HCT116 (cell line): Measurements from ENCODE around the gene PLB1. TPM values are rescaled to one million over a fixed set of nuclear protein-coding genes. Genes with fewer than 3 reads are reported as not detected.

Source experiments
- ATAC-seq: fragments of 200-7000 bp; cut with Tn5 transposase; 2 replicates; pipeline ENCODE4 v1.9.1; 2020; ENCODE audit warnings: mild to moderate bottlenecking, moderate library complexity
- BruUV-seq: library from RNA; stranded (reverse); fragments of 400-500 nt; replicated peaks from 2 replicates; lab custom pipeline; 2021; lab: Mats Ljungman, UMichigan
- CTCF ChIA-PET: fragments of 300-600 bp; sonication (Branson Sonifier 250); formaldehyde crosslinking; loops from one replicate; lab custom pipeline; 2021; ENCODE audit warnings: antibody characterized with exemption; lab: Charles Lee
- POLR2A ChIA-PET: fragments of 300-600, 350-600 bp; sonication (Branson Sonifier 250); formaldehyde crosslinking; loops from one replicate; lab custom pipeline; 2021; ENCODE audit warnings: antibody characterized with exemption; lab: Charles Lee
- RAD21 ChIA-PET, 2 experiments: fragments of 300-600 bp; sonication (Branson Sonifier 250); formaldehyde crosslinking; loops; one replicate each; lab custom pipeline; 2023; ENCODE audit warnings: low total read pairs in 2 of 2; ENCODE audit not compliant: uncharacterized antibody in 2 of 2, unreplicated experiment in 2 of 2, low non-redundant PET in 1 of 2; lab: Charles Lee
- DNase-seq: peaks from one replicate; pipeline ENCODE4 v3.0.0-alpha.2; 2010; ENCODE audit warnings: low read depth, low spot score
- H2AFZ ChIP-seq: fragments of 200-600 bp; shearing (Covaris generic), sonication (generic); 2 replicates; pipeline ENCODE4 v1.6.1; 2017; ENCODE audit warnings: low read depth, mixed run types, mixed read lengths, antibody characterized with exemption, low read length; ENCODE audit not compliant: poor library complexity, severe bottlenecking
- H3K27ac ChIP-seq: 2 replicates; pipeline ENCODE4 v1.5.1; 2012; ENCODE audit warnings: low read depth, low read length
- H3K27me3 ChIP-seq: fragments of 200-600 bp; sonication (generic); 2 replicates; pipeline ENCODE4 v1.6.1; 2016; ENCODE audit warnings: mixed run types, low read length, mixed read lengths; ENCODE audit not compliant: insufficient read depth
- H3K36me3 ChIP-seq, 2 experiments: fragments of 200-500 bp in 1 of 2; fragments of 200-600 bp in 1 of 2; sonication (Bioruptor generic) in 1 of 2; sonication (generic) in 1 of 2; 2 replicates each; pipeline versions ENCODE4 v1.5.1 to v1.6.1; 2014 to 2016; ENCODE audit warnings: low read length in 2 of 2, inconsistent platforms in 1 of 2, mixed read lengths in 1 of 2, mixed run types in 1 of 2; ENCODE audit not compliant: insufficient read depth in 2 of 2, control insufficient read depth in 1 of 2
- H3K4me1 ChIP-seq, 2 experiments: fragments of 200-600 bp in 1 of 2; sonication (generic) in 1 of 2; 2 replicates each; pipeline versions ENCODE4 v1.5.1 to v1.6.1; 2012 to 2017; ENCODE audit warnings: low read length in 2 of 2, inconsistent platforms in 1 of 2, mild to moderate bottlenecking in 1 of 2, mixed read lengths in 1 of 2, mixed run types in 1 of 2, moderate library complexity in 1 of 2; ENCODE audit not compliant: insufficient read depth in 2 of 2, control insufficient read depth in 1 of 2
- H3K4me2 ChIP-seq: fragments of 200-600 bp; sonication (generic); 2 replicates; pipeline ENCODE4 v1.6.1; 2017; ENCODE audit warnings: mixed run types, low read length, mixed read lengths
- H3K4me3 ChIP-seq, 2 experiments: fragments of 200-600 bp in 1 of 2; sonication (generic) in 1 of 2; replicated peaks in 1 of 2; 2 replicates each; pipeline ENCODE4 v1.5.1; 2011 to 2016; ENCODE audit warnings: low read length in 2 of 2, control low read depth in 1 of 2, low read depth in 1 of 2, mild to moderate bottlenecking in 1 of 2, mixed read lengths in 1 of 2, mixed run types in 1 of 2
- H3K79me2 ChIP-seq: fragments of 200-600 bp; sonication (generic); 2 replicates; pipeline ENCODE4 v1.6.1; 2017; ENCODE audit warnings: mild to moderate bottlenecking, mixed run types, low read length, moderate library complexity, mixed read lengths; ENCODE audit not compliant: insufficient read depth
- H3K9ac ChIP-seq: fragments of 200-600 bp; sonication (generic); 2 replicates; pipeline ENCODE4 v1.6.1; 2016; ENCODE audit warnings: low read length, mixed read lengths
- H3K9me2 ChIP-seq: fragments of 200-600 bp; sonication (generic), shearing (Covaris generic); 2 replicates; pipeline ENCODE4 v1.6.1; 2017; ENCODE audit warnings: mixed run types, mild to moderate bottlenecking, moderate library complexity; ENCODE audit not compliant: insufficient read depth
- H3K9me3 ChIP-seq, 2 experiments: fragments of 200-500 bp in 1 of 2; fragments of 200-600 bp in 1 of 2; sonication (Bioruptor generic) in 1 of 2; sonication (generic) in 1 of 2; 2 replicates each; pipeline ENCODE4 v1.6.1; 2014 to 2017; ENCODE audit warnings: low read length in 2 of 2, mixed read lengths in 2 of 2, inconsistent platforms in 1 of 2, low read depth in 1 of 2, mild to moderate bottlenecking in 1 of 2, mixed run types in 1 of 2, moderate library complexity in 1 of 2; ENCODE audit not compliant: control insufficient read depth in 1 of 2, insufficient read depth in 1 of 2
- H4K20me1 ChIP-seq: fragments of 200-600 bp; sonication (generic), shearing (Covaris generic); 2 replicates; pipeline ENCODE4 v1.6.1; 2017; ENCODE audit warnings: mixed run types, mild to moderate bottlenecking, moderate library complexity; ENCODE audit not compliant: insufficient read depth
- CEBPB ChIP-seq: IDR thresholded peaks from 2 replicates; pipeline ENCODE4 v1.6.1; 2012; ENCODE audit warnings: low read depth
- EGR1 ChIP-seq: IDR thresholded peaks from 2 replicates; pipeline ENCODE4 v1.6.1; 2012; ENCODE audit warnings: low read depth
- ELF1 ChIP-seq: IDR thresholded peaks from 2 replicates; pipeline ENCODE4 v1.6.1; 2012; ENCODE audit warnings: low read depth, borderline replicate concordance
- FOSL1 ChIP-seq: IDR thresholded peaks from 2 replicates; pipeline ENCODE4 v1.6.1; 2012; ENCODE audit warnings: low read depth
- POLR2A ChIP-seq: IDR thresholded peaks from 2 replicates; pipeline ENCODE4 v1.7.0; 2011; ENCODE audit warnings: borderline replicate concordance; ENCODE audit not compliant: insufficient read depth, insufficient read length; ENCODE audit errors: extremely low read depth
- POLR2AphosphoS5 ChIP-seq: IDR thresholded peaks from 2 replicates; pipeline ENCODE4 v1.6.1; 2011; ENCODE audit warnings: mild to moderate bottlenecking, low read depth, low read length, moderate library complexity
- SRF ChIP-seq: IDR thresholded peaks from 2 replicates; pipeline ENCODE4 v1.6.1; 2012; ENCODE audit warnings: low read depth
- TCF7L2 ChIP-seq: IDR thresholded peaks from 2 replicates; pipeline ENCODE4 v1.7.0; 2011; ENCODE audit warnings: borderline replicate concordance, inconsistent platforms; ENCODE audit not compliant: insufficient read depth, insufficient read length; ENCODE audit errors: extremely low read depth
- YY1 ChIP-seq: IDR thresholded peaks from 2 replicates; pipeline ENCODE4 v1.6.1; 2011; ENCODE audit warnings: low read length, low read depth, moderate library complexity, mild to moderate bottlenecking; ENCODE audit not compliant: insufficient replicate concordance; ENCODE audit errors: extremely low read depth
- intact Hi-C: fragments of 100-400 bp; cut with micrococcal nuclease; formaldehyde crosslinking; loops from 2 replicates; pipeline ENCODE4 v1.10.0; 2022
- total RNA-seq: library from RNA; stranded (reverse); gene quantifications from one replicate; pipeline ENCODE4 v1.2.1, GENCODE V29; 2021; ENCODE audit not compliant: unreplicated experiment
- TF ChIP-seq, protein P1 (sequence below), 3 experiments: fragments of 200-600 bp in 1 of 3; sonication (generic) in 1 of 3; IDR thresholded peaks in 2 of 3; conservative IDR thresholded peaks in 1 of 3; 2 replicates each; pipeline ENCODE4 v1.5.1; 2012 to 2017; ENCODE audit warnings: low read depth in 2 of 3, low read length in 2 of 3, antibody characterized with exemption in 1 of 3, borderline replicate concordance in 1 of 3, control low read depth in 1 of 3, mild to moderate bottlenecking in 1 of 3, mixed read lengths in 1 of 3, mixed run types in 1 of 3, moderate library complexity in 1 of 3; ENCODE audit not compliant: insufficient read depth in 1 of 3
- TF ChIP-seq, protein P2 (sequence below): IDR thresholded peaks from 2 replicates; pipeline ENCODE4 v1.6.1; 2012
- TF ChIP-seq, protein P3 (sequence below): IDR thresholded peaks from 2 replicates; pipeline ENCODE4 v1.6.1; 2012
- TF ChIP-seq, protein P4 (sequence below): IDR thresholded peaks from 2 replicates; pipeline ENCODE4 v1.6.1; 2012; ENCODE audit warnings: low read depth

PLB1 gene
- total RNA-seq, 1 experiment from 2014 or later, result 0.49 TPM

DNA sequence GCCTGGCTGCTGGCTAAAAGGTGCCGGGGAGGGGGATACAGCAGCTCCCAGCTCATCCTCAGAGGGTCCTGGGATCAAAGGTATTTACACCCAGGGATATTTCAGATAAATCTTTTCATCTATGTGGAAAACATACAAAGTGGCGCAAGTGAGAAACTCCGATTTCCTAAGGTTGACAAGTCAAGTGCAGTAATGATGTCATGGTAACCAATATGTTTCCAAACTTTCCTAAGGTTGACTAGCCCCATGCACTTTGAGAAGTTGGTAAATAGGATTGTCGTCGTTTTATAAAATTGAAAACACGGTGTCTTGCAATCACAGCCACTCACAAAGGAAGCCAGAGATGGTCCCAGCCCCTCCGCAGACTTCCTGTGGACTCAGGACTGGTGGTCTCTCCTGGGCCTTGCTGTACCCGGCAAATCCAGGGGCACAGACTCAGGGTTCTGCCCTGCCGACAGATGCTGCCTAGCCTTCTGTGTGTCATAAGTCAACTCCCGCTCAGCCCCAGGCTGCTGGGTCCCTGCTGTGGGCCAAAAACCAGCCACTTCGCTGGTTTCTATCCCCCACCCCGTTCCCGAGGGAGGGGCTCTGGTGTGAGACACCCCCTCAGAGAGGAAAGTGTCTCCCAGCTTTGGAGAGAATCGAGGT, 144.5 kb downstream of the PLB1 start:
- DNase-seq (no peak), ATAC-seq (no peak)
- intact Hi-C loops, result no loop called here
- no TSS peak for BruUV-seq
- Histone ChIP-seq H4K20me1 (no peaks in the 10 kb centered on the region), H3K9me3 (no peaks in the 10 kb centered on the region), H3K4me2 (no peak overlapping the region), H3K36me3 (no peaks in the 10 kb centered on the region), H3K9me2 (no peaks in the 10 kb centered on the region), H3K27me3 (no peaks in the 10 kb centered on the region), H3K9ac (no peak overlapping the region), H3K4me3 (no peak overlapping the region), H3K27ac (no peak overlapping the region), H3K4me1 (no peaks in the 10 kb centered on the region), H3K79me2 (no peaks in the 10 kb centered on the region), H2AFZ (no peak overlapping the region)
- ChIA-PET POLR2A (no interaction called here), CTCF (no interaction called here), RAD21 (no interaction called here)
- TF ChIP-seq POLR2AphosphoS5 (no peak), FOSL1 (no peak)

DNA sequence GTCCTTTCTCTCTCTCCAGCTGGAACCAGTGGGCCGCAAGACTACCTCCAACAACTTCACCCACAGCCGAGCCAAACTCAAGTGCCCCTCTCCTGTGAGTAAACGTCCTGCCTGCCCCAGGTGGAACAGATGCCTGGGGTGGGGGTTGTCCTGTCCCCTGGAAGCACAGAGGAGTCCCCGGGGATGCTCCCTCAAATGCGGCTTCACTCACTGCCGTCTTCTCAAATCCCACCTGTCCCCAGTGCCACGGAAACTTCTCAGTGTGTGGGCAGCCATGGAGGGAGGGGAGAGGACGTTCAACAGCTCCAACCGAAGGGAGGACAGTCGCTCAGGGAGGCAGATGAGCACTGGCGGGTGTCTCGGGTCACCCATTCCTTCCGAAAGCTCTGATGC, 145.0 kb downstream of the PLB1 start:
- DNase-seq, result no peak
- Histone ChIP-seq H3K4me1 (no peaks in the 10 kb centered on the region), H3K4me3 (no peak overlapping the region), H3K27ac (no peak overlapping the region), H2AFZ (no peak overlapping the region), H3K9me2 (no peaks in the 10 kb centered on the region), H3K9me3 (no peaks in the 10 kb centered on the region), H3K36me3 (no peaks in the 10 kb centered on the region), H4K20me1 (no peaks in the 10 kb centered on the region), H3K9ac (no peak overlapping the region), H3K79me2 (no peaks in the 10 kb centered on the region), H3K27me3 (no peaks in the 10 kb centered on the region), H3K4me2 (no peak overlapping the region)
- intact Hi-C loops, result no loop called here
- RAD21 ChIA-PET, result no interaction called here
- CTCF ChIA-PET, result no interaction called here
- POLR2A ChIA-PET, result no interaction called here
- no peak for ATAC-seq
- no TSS peak for BruUV-seq
- TF ChIP-seq, protein P1, sequence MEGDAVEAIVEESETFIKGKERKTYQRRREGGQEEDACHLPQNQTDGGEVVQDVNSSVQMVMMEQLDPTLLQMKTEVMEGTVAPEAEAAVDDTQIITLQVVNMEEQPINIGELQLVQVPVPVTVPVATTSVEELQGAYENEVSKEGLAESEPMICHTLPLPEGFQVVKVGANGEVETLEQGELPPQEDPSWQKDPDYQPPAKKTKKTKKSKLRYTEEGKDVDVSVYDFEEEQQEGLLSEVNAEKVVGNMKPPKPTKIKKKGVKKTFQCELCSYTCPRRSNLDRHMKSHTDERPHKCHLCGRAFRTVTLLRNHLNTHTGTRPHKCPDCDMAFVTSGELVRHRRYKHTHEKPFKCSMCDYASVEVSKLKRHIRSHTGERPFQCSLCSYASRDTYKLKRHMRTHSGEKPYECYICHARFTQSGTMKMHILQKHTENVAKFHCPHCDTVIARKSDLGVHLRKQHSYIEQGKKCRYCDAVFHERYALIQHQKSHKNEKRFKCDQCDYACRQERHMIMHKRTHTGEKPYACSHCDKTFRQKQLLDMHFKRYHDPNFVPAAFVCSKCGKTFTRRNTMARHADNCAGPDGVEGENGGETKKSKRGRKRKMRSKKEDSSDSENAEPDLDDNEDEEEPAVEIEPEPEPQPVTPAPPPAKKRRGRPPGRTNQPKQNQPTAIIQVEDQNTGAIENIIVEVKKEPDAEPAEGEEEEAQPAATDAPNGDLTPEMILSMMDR (IDR thresholded peaks at IDR 0.05 in 2 of 3, conservative IDR thresholded peaks at IDR 0.05 in 1 of 3; ENCODE audit: borderline replicate concordance in 1 of 3, insufficient read depth in 1 of 3, low read depth in 2 of 3, low read length in 2 of 3), result no peak
- TF ChIP-seq, protein P2, sequence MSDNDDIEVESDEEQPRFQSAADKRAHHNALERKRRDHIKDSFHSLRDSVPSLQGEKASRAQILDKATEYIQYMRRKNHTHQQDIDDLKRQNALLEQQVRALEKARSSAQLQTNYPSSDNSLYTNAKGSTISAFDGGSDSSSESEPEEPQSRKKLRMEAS, result no peak
- no peak for TF ChIP-seq POLR2A
- no peak for TF ChIP-seq YY1
- TF ChIP-seq, protein P3, sequence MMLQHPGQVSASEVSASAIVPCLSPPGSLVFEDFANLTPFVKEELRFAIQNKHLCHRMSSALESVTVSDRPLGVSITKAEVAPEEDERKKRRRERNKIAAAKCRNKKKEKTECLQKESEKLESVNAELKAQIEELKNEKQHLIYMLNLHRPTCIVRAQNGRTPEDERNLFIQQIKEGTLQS, result no peak
- TF ChIP-seq SRF, result no peak
- TF ChIP-seq ELF1, result no peak
- no peak for TF ChIP-seq EGR1
- TF ChIP-seq FOSL1, result no peak
- TF ChIP-seq TCF7L2, result no peak
- TF ChIP-seq, protein P4, sequence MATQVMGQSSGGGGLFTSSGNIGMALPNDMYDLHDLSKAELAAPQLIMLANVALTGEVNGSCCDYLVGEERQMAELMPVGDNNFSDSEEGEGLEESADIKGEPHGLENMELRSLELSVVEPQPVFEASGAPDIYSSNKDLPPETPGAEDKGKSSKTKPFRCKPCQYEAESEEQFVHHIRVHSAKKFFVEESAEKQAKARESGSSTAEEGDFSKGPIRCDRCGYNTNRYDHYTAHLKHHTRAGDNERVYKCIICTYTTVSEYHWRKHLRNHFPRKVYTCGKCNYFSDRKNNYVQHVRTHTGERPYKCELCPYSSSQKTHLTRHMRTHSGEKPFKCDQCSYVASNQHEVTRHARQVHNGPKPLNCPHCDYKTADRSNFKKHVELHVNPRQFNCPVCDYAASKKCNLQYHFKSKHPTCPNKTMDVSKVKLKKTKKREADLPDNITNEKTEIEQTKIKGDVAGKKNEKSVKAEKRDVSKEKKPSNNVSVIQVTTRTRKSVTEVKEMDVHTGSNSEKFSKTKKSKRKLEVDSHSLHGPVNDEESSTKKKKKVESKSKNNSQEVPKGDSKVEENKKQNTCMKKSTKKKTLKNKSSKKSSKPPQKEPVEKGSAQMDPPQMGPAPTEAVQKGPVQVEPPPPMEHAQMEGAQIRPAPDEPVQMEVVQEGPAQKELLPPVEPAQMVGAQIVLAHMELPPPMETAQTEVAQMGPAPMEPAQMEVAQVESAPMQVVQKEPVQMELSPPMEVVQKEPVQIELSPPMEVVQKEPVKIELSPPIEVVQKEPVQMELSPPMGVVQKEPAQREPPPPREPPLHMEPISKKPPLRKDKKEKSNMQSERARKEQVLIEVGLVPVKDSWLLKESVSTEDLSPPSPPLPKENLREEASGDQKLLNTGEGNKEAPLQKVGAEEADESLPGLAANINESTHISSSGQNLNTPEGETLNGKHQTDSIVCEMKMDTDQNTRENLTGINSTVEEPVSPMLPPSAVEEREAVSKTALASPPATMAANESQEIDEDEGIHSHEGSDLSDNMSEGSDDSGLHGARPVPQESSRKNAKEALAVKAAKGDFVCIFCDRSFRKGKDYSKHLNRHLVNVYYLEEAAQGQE, result no peak
- TF ChIP-seq CEBPB, result no peak
